Measurements from ENCODE around the gene RXRA. TPM values are rescaled to one million over a fixed set of nuclear protein-coding genes. Genes with fewer than 3 reads are reported as not detected.
A peak's percentile ranks its signal among the peaks of the same experiment; 100 is the strongest.

RXRA gene
- polyA plus RNA-seq, 1 of the 3 experiments (the other 2 are of a cell fraction) = 7.6 TPM

DNA sequence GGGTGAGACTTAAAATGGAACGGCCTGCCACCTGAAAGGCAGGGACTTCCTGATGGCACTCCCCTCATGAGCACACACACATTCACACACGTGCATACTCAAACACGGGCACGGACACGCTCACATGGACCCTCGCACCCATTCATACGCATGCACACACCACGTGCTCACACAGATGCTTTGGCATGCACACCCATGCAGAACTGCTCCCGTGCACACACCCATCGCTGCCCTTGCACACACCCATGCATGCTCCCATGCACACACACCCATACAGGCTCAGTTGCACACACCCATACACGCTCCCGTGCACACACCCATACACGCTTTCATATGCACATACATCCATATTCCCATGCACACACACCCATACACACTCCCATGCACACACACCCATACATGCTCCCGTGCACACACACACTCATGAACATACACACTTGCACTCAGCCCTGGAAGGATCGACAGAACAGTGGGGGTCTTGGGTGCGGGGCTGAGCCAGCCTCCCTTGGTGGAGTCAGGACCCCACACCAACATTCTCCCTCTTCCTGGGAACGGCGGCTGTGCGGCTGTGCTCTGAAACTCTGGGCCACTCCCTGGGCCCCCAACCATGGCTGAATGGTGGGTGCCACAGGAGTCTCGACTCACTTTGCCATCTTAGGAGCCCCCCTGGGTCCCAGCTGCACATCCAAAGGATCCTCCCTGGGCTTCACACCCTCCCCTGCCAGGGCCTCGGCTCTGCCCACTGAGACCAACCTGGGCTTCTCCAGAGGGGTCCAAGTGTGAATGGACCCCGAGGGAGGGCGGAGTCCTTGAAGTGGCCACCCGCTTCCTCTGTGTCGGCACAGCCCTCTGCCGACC, 115.2 kb downstream of the RXRA start:
- Histone ChIP-seq H3K27me3 (ENCODE audit: insufficient read depth) (no peaks in the 10 kb centered on the region), H3K9ac (no peak overlapping the region), H3K4me3 (ENCODE audit: low read depth in 2 of 2, low read length in 1 of 2) (no peak overlapping the region), H3K36me3 (replicated peaks in 1 of 2; ENCODE audit: control insufficient read depth in 1 of 2, insufficient read depth in 2 of 2, low read length in 1 of 2) (peaks cover 0 to 6% of the 10 kb centered on the region in 2 experiments), H2AFZ (ENCODE audit: low read depth) (no peak overlapping the region), H4K20me1 (ENCODE audit: insufficient read depth) (no peaks in the 10 kb centered on the region), H3K9me3 (no peaks in the 10 kb centered on the region), H3K9me2 (no peaks in the 10 kb centered on the region), H3K27ac (ENCODE audit: low read depth in 2 of 2, low read length in 1 of 2) (no peak overlapping the region), H3K4me2 (no peak overlapping the region), H3K4me1 (ENCODE audit: control insufficient read depth in 1 of 2, insufficient read depth in 2 of 2, low read depth in 1 of 2, low read length in 1 of 2) (peaks cover 18 to 35% of the 10 kb centered on the region in 2 experiments; a peak in 2 of 4 replicates), H3K79me2 (ENCODE audit: insufficient read depth) (no peaks in the 10 kb centered on the region), H3F3A (replicated peaks; ENCODE audit: insufficient read depth) (peaks cover 6% of the 10 kb centered on the region)
- 93% methylated on average over 12 of the region's 26 CpGs for WGBS (ENCODE audit: low lambda C conversion rate)
- ChIA-PET POLR2A (interaction anchor here (1.7 to 2.1 kb wide), 2 partner anchors 73 to 271 kb away, joined by 6 read pairs; no protein-coding TSS in a partner anchor), CTCF (interaction anchor here (0.6 to 10.5 kb wide), 16 partner anchors 12 to 637 kb away, joined by 3 to 384 read pairs (median 14); no protein-coding TSS in a partner anchor)
- no peak for TF ChIP-seq MXI1 (IDR thresholded peaks at IDR 0.05; ENCODE audit: low read depth, low read length)
- peak; percentile 42; the same call in 1 of the 2 replicates for TF ChIP-seq POLR2AphosphoS5 (IDR thresholded peaks at IDR 0.05; ENCODE audit: low read depth, low read length)
- no peak for DNase-seq

DNA sequence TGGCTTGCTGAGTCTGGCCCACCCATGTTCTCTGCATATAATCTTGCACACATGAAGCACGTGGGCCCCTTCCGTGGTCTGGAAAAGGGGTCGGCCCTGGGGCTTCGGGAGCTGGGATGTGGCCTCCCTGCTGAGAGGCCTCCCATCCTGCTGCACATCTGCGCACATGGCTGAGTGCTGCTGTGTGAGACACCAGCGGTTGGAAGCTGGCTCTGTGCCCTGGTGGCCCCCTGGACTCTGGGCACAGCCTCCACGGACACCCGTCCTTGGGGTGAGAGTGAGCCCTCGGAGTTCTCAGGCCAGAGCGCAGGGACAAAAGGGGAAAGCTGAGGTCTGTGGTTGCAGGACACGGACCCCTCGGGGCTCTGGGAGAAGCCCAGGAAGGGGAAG, 115.8 kb downstream of the RXRA start:
- ChIA-PET POLR2A (interaction anchor here (0.7 to 2.1 kb wide), 4 partner anchors 74 to 338 kb away, joined by 3 to 6 read pairs (median 4); no protein-coding TSS in a partner anchor), CTCF (interaction anchor here (1.0 to 10.5 kb wide), 35 partner anchors 10 to 328 kb away, joined by 3 to 384 read pairs (median 11); partner anchors contain the start of gene RNU6ATAC)
- Histone ChIP-seq H3K4me3 (ENCODE audit: low read depth in 2 of 2, low read length in 1 of 2) (no peak overlapping the region), H3K4me1 (ENCODE audit: control insufficient read depth in 1 of 2, insufficient read depth in 2 of 2, low read depth in 1 of 2, low read length in 1 of 2) (peaks cover 18 to 29% of the 10 kb centered on the region in 2 experiments; a peak in 2 of 4 replicates), H3F3A (replicated peaks; ENCODE audit: insufficient read depth) (peaks cover 6% of the 10 kb centered on the region), H3K79me2 (ENCODE audit: insufficient read depth) (no peaks in the 10 kb centered on the region), H3K27ac (ENCODE audit: low read depth in 2 of 2, low read length in 1 of 2) (peak overlapping the region in 1 of 2 experiments; percentile 44; a peak in 2 of 4 replicates), H3K9me3 (no peaks in the 10 kb centered on the region), H3K36me3 (replicated peaks in 1 of 2; ENCODE audit: control insufficient read depth in 1 of 2, insufficient read depth in 2 of 2, low read length in 1 of 2) (peaks cover 0 to 1% of the 10 kb centered on the region in 2 experiments), H3K4me2 (peak overlapping the region; percentile 49; the same call in 1 of the 2 replicates), H2AFZ (ENCODE audit: low read depth) (no peak overlapping the region), H3K27me3 (ENCODE audit: insufficient read depth) (no peaks in the 10 kb centered on the region), H4K20me1 (ENCODE audit: insufficient read depth) (no peaks in the 10 kb centered on the region), H3K9me2 (no peaks in the 10 kb centered on the region), H3K9ac (no peak overlapping the region)
- no peak for TF ChIP-seq TAF1 (IDR thresholded peaks at IDR 0.05; ENCODE audit: borderline replicate concordance, low read depth, low read length)
- TF ChIP-seq NRF1 (IDR thresholded peaks at IDR 0.05; ENCODE audit: low read depth, low read length) = no peak
- no peak for TF ChIP-seq EZH2phosphoT487 (IDR thresholded peaks at IDR 0.05; ENCODE audit: borderline replicate concordance, low read depth)
- no peak for TF ChIP-seq TCF12 (IDR thresholded peaks at IDR 0.05)
- 69% methylated on average over 10 of the region's 12 CpGs for WGBS (ENCODE audit: low lambda C conversion rate)
- peak; percentile 54 for DNase-seq

DNA sequence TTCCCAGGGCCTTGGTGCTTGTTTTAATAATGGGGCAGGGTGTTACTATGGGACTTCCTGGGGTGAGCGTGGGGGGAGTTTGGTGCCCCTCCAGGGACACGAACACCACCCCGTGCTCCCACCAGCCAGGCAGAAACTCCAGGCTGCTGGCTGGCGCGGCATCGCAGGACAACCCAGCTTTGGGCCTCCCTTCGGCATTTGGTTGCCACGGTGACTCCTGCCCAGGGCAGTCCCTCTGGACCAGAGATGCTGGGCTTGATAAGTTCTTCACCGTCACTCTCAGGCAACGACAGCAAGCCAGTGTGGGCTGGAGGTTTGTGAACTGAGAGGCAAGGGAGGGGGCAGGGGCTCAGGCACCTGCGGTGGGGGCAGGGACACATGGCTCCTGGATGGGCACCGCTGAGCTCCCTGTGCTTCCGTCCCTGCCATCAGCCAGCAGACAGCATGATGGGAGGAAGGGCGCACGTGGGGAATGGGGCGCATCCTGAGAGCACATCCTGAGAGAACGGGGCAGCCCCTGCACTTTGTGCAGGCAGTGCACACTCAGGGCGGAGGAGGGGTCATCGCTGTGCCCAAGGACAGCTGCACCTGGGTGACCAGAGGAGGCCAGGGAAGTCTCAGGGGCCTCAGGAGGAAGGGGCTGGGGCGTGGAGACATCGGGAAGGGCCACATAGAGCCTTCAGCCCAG, 116.4 kb downstream of the RXRA start:
- H2AFZ ChIP-seq (ENCODE audit: low read depth) = no peak overlapping the region
- peak overlapping the region; percentile 49; the same call in 1 of the 2 replicates for H3K4me2 ChIP-seq
- POLR2A ChIA-PET = interaction anchor here (0.7 to 2.1 kb wide), 4 partner anchors 74 to 338 kb away, joined by 3 to 6 read pairs (median 4); no protein-coding TSS in a partner anchor
- H3K27ac ChIP-seq (ENCODE audit: low read depth in 2 of 2, low read length in 1 of 2) = peak overlapping the region in 1 of 2 experiments; percentile 44; a peak in 2 of 4 replicates
- H3K4me3 ChIP-seq (ENCODE audit: low read depth in 2 of 2, low read length in 1 of 2) = no peak overlapping the region
- H3K4me1 ChIP-seq (ENCODE audit: control insufficient read depth in 1 of 2, insufficient read depth in 2 of 2, low read depth in 1 of 2, low read length in 1 of 2) = peaks cover 18 to 24% of the 10 kb centered on the region in 2 experiments; a peak in 2 of 4 replicates
- TF ChIP-seq CHD2 (IDR thresholded peaks at IDR 0.05; ENCODE audit: low read length, partially characterized antibody) (no peak), GATA2 (CRISPR knock-in tag; IDR thresholded peaks at IDR 0.05) (peak; percentile 43; the same call in 1 of the 2 replicates)
- WGBS (ENCODE audit: low lambda C conversion rate) = 50% methylated on average over 15 of the region's 21 CpGs
- no peak overlapping the region for H3K9ac ChIP-seq
- CTCF ChIA-PET = interaction anchor here (0.5 to 10.5 kb wide), 75 partner anchors 8 to 449 kb away, joined by 3 to 384 read pairs (median 6); partner anchors contain the start of genes RNU6ATAC and WDR5
- H4K20me1 ChIP-seq (ENCODE audit: insufficient read depth) = no peaks in the 10 kb centered on the region
- peak; percentile 72 for DNase-seq
- H3F3A ChIP-seq (replicated peaks; ENCODE audit: insufficient read depth) = peaks cover 6% of the 10 kb centered on the region
- H3K79me2 ChIP-seq (ENCODE audit: insufficient read depth) = no peaks in the 10 kb centered on the region
- no peaks in the 10 kb centered on the region for H3K9me3 ChIP-seq
- H3K27me3 ChIP-seq (ENCODE audit: insufficient read depth) = no peaks in the 10 kb centered on the region
- no peaks in the 10 kb centered on the region for H3K36me3 ChIP-seq (replicated peaks in 1 of 2; ENCODE audit: control insufficient read depth in 1 of 2, insufficient read depth in 2 of 2, low read length in 1 of 2)
- H3K9me2 ChIP-seq = no peaks in the 10 kb centered on the region
